GM10266 (cell line): ENCODE results near the gene USH1C.
A peak's percentile ranks its signal among the peaks of the same experiment; 100 is the strongest.

Source experiments
- DNase-seq: peaks from one replicate; pipeline ENCODE4 v3.0.0; 2012; ENCODE audit errors: extremely low spot score
- TF ChIP-seq, protein P1 (sequence below): IDR thresholded peaks from 2 replicates; pipeline ENCODE4 v1.5.1; 2012; ENCODE audit warnings: mild to moderate bottlenecking, low read depth; ENCODE audit not compliant: control insufficient read depth, insufficient read depth; ENCODE audit errors: missing control alignments

The USH1C gene

DNA sequence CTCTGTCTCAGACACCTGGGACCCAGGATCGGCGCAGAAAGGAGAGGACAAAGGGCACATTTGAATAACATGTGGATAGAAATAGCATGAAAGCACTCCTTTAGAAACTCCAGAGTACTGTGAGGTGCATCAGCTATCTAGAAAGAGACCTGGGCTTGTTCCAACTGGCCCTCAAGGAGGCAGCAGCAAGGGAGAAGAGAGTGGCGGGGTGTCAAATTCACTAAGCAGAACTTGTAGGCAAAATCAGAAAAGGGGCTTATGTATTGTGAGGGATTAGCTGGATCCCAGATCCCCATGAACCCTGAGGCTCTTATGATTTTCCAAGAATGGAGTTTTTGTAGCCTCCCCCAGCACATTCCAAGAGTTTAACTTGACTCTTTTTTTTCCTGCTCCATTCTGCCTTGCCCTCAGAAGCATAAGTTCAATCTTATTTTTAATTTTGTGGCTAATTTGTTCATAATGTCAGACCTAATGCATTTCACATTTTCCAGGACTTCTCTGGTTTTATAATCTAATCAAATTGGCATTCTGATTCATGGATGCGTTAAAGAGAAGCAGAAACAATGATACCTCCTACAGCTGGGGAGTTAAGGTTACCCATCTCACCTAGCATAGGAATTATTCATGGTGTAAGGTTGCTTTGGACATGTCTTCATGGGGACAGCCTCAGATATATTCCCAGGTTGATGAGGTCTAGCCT, 33.6 kb downstream of the USH1C start:
- TF ChIP-seq, protein P1, sequence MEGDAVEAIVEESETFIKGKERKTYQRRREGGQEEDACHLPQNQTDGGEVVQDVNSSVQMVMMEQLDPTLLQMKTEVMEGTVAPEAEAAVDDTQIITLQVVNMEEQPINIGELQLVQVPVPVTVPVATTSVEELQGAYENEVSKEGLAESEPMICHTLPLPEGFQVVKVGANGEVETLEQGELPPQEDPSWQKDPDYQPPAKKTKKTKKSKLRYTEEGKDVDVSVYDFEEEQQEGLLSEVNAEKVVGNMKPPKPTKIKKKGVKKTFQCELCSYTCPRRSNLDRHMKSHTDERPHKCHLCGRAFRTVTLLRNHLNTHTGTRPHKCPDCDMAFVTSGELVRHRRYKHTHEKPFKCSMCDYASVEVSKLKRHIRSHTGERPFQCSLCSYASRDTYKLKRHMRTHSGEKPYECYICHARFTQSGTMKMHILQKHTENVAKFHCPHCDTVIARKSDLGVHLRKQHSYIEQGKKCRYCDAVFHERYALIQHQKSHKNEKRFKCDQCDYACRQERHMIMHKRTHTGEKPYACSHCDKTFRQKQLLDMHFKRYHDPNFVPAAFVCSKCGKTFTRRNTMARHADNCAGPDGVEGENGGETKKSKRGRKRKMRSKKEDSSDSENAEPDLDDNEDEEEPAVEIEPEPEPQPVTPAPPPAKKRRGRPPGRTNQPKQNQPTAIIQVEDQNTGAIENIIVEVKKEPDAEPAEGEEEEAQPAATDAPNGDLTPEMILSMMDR, result no peak
- DNase-seq, result no peak

- TF ChIP-seq, protein P1, result no peak
- DNase-seq, result no peak
Measured at GRCh38 chr11:17508791-17509190, 35.4 kb downstream of the USH1C start.

GRCh38 chr11:17508306-17508705, 35.9 kb downstream of the USH1C start:
- no peak for DNase-seq
- TF ChIP-seq, protein P1, result no peak

DNA sequence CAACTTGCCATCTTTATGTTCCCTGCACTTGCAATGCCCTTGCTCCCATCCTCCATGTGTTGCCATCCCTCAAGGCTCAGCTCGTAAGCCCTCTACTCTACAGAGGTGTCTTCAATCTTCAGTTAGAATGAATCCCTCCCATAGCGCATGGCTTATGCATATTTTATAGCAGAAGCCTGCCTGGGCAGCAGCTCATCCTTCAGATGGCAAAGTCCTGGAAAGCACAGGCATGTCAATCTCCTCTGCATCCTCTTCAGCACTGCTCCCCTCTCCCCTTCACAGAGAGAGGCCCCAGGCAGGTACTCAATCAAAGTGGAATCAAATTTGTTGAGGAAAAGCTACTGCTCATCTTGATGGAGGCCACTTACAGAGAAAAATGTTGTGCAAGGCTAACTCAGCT, 36.4 kb downstream of the USH1C start:
- DNase-seq, result no peak
- TF ChIP-seq, protein P1, result no peak

GRCh38 chr11:17506942-17507341, 37.3 kb downstream of the USH1C start:
- DNase-seq, result peak; percentile 32
- TF ChIP-seq, protein P1, result no peak

GRCh38 chr11:17506314-17506713, 37.9 kb downstream of the USH1C start:
- no peak for DNase-seq
- TF ChIP-seq, protein P1, result no peak

DNA sequence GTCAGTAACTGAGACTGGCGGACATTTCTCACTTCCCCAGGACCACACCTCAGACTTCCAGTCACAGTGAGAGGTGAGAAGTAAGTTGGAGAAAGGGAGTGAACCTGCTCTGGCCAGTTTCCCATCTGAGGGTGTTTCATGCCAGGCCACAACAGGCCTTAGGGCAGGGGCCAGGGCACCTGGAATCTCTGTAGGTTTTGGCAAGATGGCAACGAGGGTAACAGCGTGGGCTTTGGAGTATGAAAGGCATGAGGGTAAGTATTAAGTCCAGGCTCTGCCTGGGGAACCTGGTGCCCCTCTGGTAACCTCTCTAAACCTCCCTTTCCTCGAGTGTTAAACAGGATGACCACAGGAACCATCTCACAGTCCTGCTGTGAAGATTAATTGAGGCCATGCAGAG, 39.1 kb downstream of the USH1C start:
- TF ChIP-seq, protein P1, result no peak
- DNase-seq, result no peak
